ENCODE results near the gene CTNND2. TPM values are rescaled to one million over a fixed set of nuclear protein-coding genes. Genes with fewer than 3 reads are reported as not detected.
A peak's percentile ranks its signal among the peaks of the same experiment; 100 is the strongest.
"Not testable (repeated sequence)": the region's sequence is repeated elsewhere in the genome, so short reads cannot be mapped to it uniquely, and the experiment has no call there.

The CTNND2 gene
- total RNA-seq, 1 experiment from 2014 or later, result not detected

DNA sequence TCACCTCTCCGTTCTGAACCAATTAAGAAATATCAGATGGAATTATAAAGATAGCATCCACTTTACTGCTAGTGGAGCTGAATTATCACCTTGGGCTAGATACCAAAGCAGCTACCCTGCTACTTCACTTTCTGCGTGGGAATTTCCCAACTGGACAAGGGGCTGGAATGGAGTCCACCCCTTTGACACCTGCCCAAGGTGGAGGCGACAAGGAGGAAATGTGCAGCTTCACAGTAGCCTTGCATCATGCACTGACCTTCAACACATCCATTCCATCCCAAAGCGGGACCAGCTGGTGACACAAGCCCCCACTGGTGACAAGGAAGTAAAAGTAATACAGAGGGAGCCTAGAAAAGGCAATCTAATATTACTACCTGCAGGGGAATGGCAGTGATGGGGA, 30.7 kb downstream of the CTNND2 start:
- DNase-seq (ENCODE audit: low spot score), result no peak

DNA sequence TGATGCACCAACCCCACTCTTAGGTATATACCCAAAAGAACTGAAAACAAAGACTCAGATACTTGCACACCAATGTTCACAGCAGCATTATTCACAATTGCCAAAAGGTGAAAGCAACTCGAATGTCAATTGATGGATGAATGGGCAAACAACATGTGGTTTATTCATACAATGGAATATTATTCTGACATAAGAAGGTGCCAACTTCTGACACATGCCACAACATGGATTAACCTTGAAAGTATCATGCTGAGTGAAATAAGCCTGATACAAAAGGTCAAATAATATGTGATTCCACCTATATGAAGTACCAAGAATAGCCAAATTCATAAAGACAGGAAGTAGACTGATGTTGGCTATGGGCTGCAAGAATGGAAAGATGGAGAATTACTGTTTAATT, 35.0 kb downstream of the CTNND2 start:
- DNase-seq (ENCODE audit: low spot score), result no peak

DNA sequence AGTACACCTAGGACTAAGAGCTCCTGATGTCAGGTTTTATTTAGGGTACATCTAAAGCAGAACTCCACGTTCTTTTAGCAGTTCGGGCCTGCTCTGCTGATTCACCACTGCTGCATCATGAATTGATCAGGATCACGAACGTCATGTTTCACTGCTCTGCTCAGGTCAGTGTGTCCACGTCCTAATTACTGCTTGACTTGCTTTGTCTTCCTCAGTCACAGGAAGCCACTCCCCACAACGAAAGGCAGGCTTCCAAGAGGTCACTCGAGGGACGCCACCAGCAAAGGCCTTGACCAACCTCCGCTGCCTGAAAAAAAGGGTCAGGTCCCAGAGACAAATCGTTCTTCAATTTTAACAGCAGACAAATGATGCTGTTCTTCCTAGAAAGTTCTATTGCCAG, 40.3 kb downstream of the CTNND2 start:
- no peak for DNase-seq (ENCODE audit: low spot score)

DNA sequence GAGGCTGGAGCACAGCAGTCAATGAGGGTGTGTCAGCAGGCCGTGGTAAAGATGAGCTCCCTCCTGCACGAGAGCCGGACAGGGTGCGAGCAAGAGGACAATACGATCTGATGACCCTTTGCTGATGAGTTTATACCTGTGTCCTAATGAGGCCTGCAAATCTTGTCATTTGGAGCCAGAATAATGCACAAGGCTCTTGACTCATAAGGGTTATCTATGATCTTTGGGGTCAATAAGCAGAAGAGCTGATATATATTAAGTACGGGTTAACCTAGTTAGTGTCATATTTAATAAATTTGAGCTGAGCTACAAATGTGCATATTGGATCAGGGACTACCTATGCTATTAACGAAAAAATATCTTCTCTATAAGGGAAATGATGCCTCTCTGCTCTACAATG, 46.9 kb downstream of the CTNND2 start:
- no peak for DNase-seq (ENCODE audit: low spot score)

DNA sequence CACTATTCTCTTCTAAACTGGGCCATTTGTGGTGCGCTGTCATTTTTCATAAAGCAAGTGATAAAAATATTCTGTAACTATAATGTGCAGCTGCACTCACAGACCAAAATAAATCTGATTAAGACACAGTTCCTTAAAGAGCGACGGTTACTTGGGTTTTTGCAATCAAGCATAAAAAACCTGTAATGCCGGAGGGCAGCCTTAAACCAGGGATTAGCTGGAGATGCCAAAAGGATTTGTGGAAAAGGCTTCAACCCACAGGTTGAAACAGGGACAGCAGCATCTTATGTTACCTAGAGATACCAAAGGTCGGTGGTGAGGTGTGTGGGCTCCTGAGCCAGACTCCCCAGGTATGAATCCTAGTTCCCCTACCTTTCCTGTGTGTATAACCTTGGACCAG, 49.3 kb downstream of the CTNND2 start:
- no peak for DNase-seq (ENCODE audit: low spot score)

DNA sequence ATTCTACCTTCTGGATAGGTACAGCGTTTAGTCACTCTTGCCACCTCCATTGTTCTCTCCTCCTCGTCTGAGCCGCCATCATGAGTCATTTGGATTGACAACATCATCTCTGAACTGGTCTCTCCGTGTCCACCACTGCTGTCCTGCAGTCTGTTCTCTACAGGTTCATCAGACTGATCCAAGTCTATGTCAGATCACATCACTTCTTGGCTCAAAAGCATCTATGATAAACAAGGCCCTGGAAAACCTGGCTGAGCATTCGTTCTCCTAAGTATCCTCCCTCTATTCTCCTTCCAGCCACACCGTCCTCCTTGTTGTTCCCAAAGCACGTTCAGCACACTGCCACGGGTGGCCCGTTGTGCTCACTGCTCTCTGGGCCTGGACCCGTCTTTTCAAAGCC, 50.5 kb downstream of the CTNND2 start:
- no peak for DNase-seq (ENCODE audit: low spot score)

DNA sequence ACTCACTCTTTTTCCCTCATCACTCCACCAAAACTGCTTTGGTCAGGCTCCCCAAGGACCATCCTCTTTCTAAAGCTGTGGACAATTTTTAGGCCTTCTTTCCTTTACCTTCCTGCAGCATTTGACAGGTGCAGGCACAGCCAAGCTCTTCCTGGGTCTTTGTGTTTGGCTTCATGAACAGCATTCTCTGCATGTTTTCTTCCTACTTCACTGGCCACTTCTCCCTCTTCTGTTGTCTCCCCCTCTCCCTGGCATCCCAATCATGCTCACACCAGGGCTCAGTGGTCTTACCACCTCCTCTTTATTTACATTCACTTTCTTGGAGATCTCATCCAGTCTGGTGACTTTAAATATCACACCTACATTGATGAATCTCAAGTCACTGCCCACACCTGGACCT, 51.1 kb downstream of the CTNND2 start:
- no peak for DNase-seq (ENCODE audit: low spot score)

DNA sequence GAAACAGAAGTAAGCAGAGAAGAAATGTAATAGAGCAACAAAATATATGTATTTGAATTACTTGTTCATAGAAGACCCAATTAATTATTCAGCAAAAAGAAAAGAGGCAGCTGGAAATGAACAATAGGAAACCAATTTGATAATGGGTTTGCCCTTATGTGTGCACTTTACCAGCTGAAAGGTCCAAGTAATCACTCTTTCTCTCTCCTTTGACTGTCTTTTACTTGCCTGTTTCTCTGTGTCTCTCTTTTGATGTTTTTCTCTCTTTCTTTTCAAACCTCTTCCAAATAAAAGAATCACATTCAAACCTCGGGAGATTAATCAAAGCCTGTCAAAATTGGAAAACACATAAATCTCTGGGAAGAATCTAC, 51.5 kb downstream of the CTNND2 start:
- DNase-seq (ENCODE audit: low spot score), result no peak

DNA sequence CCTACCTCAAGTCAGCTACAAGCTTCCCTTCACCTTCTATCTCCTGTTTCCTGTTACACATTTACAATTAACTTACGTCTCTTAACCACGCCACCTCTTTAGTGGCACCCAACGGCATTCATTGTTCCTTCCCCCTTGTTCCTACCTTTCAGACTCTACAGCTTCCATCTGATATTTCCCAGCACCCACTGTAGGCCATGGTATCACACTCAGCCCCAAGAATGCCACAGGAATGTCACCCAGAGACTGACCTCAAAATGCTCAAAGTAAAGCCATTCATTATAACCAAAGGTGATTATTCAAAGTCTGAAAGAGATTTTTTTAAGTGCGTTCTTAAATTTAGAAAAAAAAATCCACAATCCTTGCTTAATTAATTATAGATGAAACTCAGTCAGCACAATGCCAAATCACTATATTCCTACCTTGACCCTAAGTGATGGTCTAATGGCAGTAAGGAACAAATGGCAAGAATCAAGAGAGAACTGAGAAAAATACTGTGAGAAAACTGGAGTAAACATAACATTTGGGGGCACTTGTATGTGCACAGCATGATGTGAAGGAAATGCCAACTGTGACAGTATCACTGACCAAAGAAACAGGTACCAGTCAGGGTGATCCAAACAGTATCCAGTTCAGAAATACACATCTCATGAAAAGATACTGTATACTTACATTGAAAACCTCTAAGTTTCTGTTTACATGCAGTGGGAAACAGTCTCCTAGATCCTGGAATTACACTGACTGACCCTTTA, 52.1 kb downstream of the CTNND2 start:
- DNase-seq (ENCODE audit: low spot score), result no peak

DNA sequence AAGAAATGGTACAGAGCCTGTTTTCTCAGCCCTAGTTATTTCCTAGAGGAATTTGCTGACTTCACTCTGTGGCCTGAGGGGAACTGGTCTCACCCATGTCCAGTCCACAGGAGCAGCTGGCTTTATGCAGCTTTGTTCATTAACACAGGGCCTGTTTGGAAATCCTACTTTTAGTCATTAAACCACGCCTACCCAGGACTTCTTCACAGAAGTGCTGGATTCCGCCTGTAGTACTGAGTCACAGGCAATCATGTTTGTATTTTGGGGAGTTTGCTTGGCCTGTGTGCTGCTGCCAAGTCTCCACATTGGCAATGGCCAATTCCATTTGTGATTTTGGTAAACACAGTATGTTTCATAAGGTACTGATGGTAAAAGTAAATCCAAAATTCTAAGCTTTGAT, 52.8 kb downstream of the CTNND2 start:
- DNase-seq (ENCODE audit: low spot score), result no peak

DNA sequence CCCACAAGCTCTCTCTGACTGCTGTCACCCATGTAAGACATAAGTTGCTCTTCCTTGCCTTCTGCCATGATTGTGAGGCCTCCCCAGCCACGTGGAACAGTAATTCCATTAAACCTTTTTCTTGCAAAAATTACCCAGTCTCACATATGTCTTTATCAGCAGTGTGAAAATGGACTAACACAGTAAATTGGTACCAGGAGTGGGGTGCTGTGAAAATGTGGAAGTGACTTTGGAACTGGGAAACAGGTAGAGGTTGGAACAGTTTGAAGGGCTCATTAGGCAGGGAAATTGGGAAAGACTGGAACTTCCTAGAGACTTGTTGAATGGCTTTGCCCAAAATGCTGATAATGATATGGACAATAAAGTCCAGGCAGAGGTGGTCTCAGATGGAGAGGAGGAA, 75.7 kb downstream of the CTNND2 start:
- DNase-seq (ENCODE audit: low spot score), result not testable (repeated sequence)

DNA sequence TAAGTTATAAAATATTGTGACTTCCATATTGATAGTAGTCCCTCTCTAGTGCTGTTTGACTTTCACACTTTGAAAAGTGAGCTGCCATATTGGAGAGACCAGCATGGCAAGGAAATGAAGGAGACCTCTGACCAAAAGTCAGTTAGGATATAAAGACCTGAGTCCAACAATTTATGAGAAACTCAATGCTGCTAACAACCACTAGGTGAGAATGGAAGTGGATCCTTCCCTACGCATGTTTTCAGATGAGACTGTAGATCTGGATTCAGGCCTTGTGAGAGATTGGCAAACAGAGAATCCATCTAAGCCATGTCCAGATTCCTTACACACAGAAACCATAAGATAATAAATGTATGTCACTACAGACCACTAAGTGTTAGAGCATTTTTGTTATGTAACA, 81.6 kb downstream of the CTNND2 start:
- DNase-seq (ENCODE audit: low spot score), result peak; percentile 19

DNA sequence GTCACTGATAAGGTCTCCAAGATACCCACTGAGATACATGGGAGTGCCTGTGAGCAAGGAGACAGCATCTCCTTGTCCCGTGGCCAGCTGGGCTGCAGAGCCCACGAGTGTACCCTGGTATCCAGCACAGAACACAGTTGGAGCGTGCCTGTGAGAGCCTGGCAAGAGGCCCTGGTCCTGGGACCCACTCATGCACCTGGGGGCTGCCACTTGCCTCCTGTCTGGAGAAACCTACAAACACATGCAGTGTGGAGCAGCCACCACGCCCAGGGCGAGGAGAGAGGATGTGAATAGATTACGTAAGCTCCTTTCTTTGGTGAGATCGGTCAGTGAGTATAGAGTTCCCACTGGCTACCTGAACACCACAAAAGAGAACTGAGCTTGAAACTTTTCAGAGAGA, 88.3 kb downstream of the CTNND2 start:
- DNase-seq (ENCODE audit: low spot score), result no peak

DNA sequence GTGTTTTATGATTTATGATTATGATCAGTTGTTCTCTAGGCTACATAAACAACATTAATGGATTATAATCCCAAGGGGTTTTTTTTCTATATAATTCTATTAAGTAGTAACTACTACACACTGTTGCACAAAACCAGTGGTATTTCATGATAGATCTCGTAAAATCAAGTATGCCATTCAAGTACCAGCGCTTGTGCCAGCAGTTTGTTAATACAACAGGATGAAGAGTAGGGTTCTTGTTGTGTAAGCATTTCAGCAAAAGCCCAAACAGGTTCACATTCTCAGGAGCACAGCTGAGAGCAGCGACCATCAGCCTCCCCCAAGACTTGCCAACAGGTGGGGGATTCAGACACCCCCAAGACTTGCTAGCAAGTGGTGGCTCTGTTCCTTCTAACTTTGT, 88.8 kb downstream of the CTNND2 start:
- DNase-seq (ENCODE audit: low spot score), result no peak

DNA sequence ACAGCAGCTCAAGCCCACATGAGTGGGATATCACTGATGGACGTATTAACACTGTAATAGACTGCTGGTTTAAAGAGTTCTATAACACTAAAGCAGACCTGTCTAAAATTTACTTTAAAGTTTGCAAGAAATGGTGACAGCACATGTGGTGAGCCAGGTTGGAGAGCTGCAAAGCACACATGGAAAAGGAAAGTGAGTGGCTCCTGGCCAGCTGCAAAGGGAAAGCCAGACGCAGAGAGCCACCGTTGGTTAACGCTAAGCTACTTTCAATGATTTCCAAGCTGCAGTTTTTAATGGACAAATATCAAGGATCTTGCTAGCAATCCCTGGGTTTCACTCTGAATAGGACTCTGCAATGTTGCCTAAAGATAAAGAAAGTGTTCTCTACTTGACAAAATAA, 89.9 kb downstream of the CTNND2 start:
- DNase-seq (ENCODE audit: low spot score), result no peak

DNA sequence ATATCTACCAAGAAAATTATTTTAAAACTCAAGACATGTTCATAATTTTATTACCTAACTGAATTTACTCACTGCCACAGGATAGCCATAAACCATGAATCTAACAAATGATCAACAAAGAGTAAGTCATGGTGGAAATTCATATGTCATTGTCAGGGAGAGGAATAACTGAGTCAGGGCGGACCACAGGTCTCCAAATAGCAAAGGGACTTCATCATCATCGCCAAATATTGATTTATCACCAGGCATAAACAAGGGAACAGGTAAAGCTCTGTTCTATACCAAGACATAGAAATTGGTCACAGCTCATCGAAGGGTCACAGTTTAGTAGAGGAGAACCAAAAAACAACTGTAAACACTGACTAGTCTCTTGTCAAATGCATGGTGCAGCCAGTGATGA, 94.8 kb downstream of the CTNND2 start:
- DNase-seq (ENCODE audit: low spot score), result no peak

DNA sequence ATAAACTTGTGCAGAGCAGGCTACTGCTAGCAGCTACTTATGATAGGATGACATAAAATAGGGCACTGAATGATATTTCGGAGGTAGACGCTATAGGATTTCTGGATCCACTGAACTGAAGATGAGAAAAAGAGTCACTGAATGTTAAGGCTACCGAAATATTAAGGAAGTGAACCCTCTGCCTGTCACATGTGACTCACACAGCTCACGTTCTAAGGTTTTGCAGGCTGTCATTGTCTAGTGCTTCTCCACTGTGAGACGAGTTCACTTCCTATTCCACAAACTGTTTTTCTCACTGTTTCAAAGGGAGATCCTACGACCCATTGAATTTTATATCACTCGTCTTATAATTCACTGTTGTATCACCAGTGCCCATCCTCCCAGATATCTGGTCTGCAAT, 100.8 kb downstream of the CTNND2 start:
- no peak for DNase-seq (ENCODE audit: low spot score)

DNA sequence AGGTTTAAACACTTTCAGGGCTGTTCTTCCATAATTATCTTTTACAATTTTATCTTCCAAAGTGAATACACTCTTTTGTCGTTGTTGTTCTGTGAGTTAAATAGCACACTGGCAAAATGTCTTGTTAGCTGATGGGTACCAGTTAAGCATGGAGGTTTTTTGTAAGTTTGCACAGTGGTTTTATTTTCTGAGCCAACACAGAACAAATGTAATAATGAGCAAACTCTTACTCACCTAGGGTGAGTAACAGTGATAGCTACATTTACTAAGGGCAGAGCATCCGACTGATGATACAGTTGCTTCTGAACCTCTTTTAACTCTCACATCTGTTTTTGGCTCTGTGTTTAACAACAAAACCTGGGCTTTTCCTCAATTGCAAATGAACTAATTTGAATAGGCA, 103.2 kb downstream of the CTNND2 start:
- no peak for DNase-seq (ENCODE audit: low spot score)

DNA sequence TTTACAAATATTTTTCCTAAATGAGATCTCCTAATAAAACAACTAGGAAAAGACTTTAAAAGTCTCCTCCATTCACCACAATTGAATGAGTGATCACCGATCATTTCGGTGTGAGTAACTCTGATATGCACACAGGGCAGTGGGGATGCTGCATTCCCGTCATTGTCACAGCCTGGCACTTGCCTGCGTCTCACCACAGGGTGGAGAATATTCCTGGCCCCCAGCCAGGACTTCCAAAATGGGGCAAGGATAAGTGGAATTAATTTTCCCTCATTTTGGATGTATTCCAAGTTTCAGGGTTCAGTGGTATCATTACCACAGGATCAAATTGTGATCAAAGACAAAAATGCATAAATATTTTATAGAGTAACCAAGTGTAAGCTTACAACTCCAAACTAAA, 107.1 kb downstream of the CTNND2 start:
- no peak for DNase-seq (ENCODE audit: low spot score)

DNA sequence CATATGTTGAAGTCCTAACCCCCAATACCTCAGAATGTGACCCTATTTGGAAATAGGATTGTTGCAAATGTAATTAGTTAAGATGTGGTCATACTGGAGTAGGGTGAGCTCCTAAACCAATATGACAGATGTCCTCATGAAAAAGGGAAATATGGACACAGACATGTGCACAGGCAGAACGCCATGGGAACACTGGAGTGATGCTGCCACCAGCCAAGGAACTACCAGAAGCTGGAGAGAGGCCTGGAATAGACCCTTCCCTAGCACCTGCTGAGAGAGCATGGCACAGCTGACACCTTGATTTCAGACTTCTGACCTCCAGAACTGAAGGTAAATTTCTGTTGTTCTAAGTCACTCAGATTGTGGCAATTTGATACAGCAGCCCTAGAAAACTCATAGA, 110.8 kb downstream of the CTNND2 start:
- no peak for DNase-seq (ENCODE audit: low spot score)

DNA sequence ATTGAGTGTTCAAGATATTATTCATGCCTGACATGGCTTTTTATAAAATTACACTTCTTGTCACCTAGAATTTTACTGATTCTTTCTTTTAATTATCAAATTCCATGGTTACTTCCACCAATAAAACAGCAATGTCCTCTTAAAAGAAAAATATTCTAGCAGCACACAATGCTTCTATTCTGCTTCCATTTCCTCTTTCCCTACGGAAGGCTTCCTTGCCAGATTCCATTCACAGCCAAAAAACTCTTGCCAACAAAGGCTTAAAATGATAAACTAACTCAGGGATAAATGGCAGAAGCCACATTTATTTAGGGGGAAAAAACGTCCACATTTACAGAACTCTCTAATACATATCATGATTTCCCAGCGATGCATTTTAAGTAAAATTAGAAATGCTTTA, 111.6 kb downstream of the CTNND2 start:
- no peak for DNase-seq (ENCODE audit: low spot score)

DNA sequence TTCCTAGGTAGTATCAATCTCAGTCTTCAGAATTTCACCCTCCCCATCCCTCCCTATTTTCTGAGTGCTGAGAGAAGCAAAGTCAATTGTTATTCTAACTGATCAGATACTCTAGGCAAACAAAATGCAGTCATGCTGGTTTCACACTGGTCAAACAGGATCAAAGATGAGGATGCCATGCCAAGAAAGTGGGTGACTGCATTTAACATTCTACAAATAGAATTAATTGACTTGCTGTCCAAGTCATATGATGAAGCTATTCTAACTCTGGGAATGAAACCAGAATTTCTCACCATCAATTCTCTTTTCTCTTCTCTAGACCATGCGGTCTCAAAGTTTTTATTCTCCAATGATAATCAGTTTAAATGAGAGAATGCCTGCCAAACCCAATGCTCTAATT, 112.5 kb downstream of the CTNND2 start:
- no peak for DNase-seq (ENCODE audit: low spot score)

DNA sequence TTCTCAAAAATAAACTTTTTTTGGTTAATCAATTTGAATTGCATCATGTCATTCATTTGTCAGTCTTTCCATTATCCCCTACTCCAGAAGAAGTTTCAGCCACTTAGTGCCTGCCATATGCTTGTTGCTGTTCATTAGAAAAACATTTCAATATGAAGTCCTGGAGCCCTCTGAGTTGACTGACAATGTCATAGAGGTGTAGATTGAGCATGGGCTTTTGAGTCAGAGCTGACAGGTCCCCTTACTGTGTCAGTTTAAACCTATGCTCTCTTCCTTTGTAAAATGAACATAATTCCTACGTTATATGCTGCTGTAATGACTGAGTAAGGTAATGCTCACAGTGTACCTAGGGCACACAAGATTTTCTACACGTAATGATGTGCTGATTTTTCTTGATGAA, 114.0 kb downstream of the CTNND2 start:
- no peak for DNase-seq (ENCODE audit: low spot score)

DNA sequence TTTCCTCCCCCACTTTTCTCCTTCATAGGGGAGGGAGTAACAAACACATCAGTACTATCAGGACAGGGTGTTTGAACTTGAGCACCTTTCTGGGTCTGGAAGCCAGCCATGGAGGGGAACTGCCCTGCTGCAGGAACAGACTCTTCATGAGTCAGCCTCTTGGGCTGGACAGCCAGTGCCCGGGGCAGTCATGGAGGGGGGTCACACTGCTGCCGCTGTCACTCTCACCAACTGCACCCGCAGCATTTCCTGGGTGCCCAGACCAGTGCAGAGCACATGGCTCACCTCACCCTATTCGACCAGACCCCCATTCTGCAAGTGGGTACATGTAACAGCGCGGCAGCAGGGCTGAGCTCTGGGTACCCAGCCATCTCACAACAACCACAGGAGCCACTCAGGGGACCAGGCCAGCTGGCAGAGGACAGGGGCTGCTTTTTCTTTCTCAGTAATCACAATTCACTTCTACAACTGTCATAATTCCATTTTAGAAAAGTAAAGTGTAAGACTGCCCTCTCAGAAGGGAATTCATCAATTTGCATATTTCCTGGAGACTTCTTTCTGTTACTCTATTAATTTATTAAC, 118.4 kb downstream of the CTNND2 start:
- no peak for DNase-seq (ENCODE audit: low spot score)

All from HT-29 (cell line).